A549 (cell line): Measurements from ENCODE around the gene XRCC3.

Experiments
- CTCF ChIP-seq: fragments of >200 bp; sonication (Bioruptor Twin); formaldehyde crosslinking; IDR thresholded peaks from 3 replicates; pipeline ENCODE4 v1.5.1; 2016
- JUN ChIP-seq, 2 experiments: fragments of >200 bp; sonication (Bioruptor Twin); formaldehyde crosslinking; IDR thresholded peaks; 2 replicates in 1 of 2; 3 replicates in 1 of 2; pipeline ENCODE4 v1.6.1; 2016 to 2017
- POLR2A ChIP-seq: IDR thresholded peaks from 2 replicates; pipeline ENCODE4 v1.6.1; 2012; ENCODE audit warnings: mild to moderate bottlenecking, low read length
- POLR2AphosphoS2 ChIP-seq: conservative IDR thresholded peaks from 2 replicates; pipeline ENCODE4 v1.6.1; 2012; ENCODE audit warnings: low read length, improper control_type of control experiment, inconsistent platforms
- RAD21 ChIP-seq, 2 experiments: fragments of >200 bp in 1 of 2; sonication (Bioruptor Twin) in 1 of 2; formaldehyde crosslinking in 1 of 2; IDR thresholded peaks in 1 of 2; conservative IDR thresholded peaks in 1 of 2; 2 replicates in 1 of 2; 3 replicates in 1 of 2; pipeline ENCODE4 v1.6.1; 2012 to 2018; ENCODE audit warnings: inconsistent platforms in 1 of 2

DNA sequence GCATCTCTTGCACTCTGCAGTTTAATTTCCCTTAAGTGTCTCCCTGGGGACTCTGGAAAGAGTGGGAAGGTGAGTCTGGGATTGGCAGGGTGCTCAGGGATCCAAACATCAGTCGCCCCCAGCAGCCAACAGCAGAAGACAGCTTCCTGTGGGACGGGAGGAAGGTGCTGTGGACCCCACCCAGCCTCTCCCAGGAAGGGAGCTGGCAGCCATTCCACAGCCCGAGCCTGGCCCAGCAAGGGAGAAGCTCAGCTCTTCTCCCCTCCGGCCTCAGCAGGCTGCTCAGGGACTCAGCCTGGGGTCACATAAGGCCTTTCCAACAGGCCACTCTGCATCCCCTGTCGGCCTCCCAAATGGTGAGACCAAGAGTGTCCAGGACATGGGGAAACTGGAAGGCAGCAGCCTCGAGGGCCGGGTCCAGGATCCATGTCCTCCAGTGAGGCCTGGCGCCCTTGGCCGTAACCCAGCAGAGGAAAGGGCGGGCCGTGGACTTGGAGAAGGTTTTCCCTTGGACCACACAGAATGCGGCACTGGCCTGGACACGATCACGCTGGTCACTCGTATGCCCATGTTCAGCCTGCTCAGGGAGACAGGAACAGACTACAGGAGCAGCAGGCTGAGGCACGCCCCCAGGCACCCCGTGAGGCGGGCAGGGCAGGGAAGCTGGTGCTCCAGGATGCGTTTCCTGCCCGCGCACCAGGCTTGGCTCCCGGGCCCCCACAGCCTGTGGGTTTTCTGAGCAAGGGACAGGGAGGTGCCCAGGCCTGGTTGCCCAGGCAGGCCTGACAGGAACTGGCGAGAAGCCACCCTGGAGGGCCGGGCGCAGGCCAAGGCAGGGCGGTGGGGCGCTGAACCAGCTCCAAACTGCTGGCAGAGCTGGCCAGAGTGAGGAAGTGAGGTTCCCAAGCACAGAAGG lies 3.5 kb downstream of the XRCC3 start:
- TF ChIP-seq JUN (IDR thresholded peaks at IDR 0.05) (no peak), CTCF (no peak), RAD21 (conservative IDR thresholded peaks at IDR 0.05 in 1 of 2, IDR thresholded peaks at IDR 0.05 in 1 of 2) (no peak), POLR2AphosphoS2 (no peak), POLR2A (no peak)
